ENCODE data around the gene CUX1.

DNA sequence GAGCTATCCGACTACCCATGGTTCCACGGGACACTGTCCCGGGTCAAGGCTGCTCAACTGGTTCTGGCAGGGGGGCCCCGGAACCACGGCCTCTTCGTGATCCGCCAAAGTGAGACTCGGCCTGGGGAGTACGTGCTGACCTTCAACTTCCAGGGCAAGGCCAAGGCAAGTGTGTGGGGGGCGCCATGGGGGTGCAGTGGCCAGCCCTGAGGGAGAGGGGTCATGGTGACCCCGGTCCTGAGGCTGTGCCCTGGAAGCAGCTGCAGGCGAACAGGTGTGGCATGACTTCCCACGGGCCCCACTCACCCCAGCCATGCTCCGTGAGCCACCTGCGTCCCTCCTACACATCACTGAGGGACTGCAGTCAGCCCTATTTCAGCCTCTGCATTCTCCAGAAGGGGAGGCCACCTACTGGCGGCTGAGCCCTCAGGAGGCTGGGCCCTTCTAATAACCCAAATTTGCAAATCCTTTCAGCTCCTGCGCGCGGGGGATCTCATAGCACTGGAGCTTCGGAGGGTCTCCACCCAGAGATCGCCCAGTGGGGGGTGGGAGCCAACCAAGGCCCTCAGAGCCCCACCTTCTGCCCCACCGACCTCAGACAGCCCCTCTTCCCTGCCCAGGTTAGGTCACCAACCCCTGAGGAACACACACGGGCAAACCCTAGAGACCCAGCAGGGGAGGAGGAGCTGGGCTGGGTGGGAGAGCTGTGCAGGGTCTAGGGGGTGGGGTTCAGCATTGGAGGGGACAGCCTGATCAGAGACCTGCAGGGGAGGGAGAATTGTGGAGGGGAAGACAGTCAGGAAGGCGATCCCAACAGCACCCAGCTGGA lies 500.0 kb downstream of the CUX1 start:
- TF ChIP-seq, protein P1, sequence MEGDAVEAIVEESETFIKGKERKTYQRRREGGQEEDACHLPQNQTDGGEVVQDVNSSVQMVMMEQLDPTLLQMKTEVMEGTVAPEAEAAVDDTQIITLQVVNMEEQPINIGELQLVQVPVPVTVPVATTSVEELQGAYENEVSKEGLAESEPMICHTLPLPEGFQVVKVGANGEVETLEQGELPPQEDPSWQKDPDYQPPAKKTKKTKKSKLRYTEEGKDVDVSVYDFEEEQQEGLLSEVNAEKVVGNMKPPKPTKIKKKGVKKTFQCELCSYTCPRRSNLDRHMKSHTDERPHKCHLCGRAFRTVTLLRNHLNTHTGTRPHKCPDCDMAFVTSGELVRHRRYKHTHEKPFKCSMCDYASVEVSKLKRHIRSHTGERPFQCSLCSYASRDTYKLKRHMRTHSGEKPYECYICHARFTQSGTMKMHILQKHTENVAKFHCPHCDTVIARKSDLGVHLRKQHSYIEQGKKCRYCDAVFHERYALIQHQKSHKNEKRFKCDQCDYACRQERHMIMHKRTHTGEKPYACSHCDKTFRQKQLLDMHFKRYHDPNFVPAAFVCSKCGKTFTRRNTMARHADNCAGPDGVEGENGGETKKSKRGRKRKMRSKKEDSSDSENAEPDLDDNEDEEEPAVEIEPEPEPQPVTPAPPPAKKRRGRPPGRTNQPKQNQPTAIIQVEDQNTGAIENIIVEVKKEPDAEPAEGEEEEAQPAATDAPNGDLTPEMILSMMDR (IDR thresholded peaks at IDR 0.05): no peak
- TF ChIP-seq POLR2A (IDR thresholded peaks at IDR 0.05): no peak
- TF ChIP-seq POLR2AphosphoS5 (IDR thresholded peaks at IDR 0.05): no peak

Measured in suprapubic skin (tissue), 4 donors.